Ascending aorta (tissue), 2 donors: ENCODE results near the gene ANAPC10. TPM values are rescaled to one million over a fixed set of nuclear protein-coding genes. Genes with fewer than 3 reads are reported as not detected.

ENCODE experiments used
- DNase-seq, 2 donors: peaks; one replicate each; pipeline ENCODE4 v3.0.0-alpha.2; 2019; ENCODE audit warnings: low spot score in 2 of 2
- H3K27ac ChIP-seq, 2 donors: fragments of 200-600 bp; sonication (generic); one replicate each; pipeline ENCODE4 v1.5.1; 2016 to 2017; ENCODE audit warnings: mild to moderate bottlenecking in 1 of 2
- H3K27me3 ChIP-seq: fragments of 200-600 bp; sonication (generic); one replicate; pipeline ENCODE4 v1.5.1; 2017
- H3K36me3 ChIP-seq, 2 donors: fragments of 200-600 bp; sonication (generic); one replicate each; pipeline ENCODE4 v1.5.1; 2016
- H3K4me1 ChIP-seq, 2 donors: fragments of 200-600 bp; sonication (generic); one replicate each; pipeline ENCODE4 v1.5.1; 2016 to 2017; ENCODE audit warnings: mild to moderate bottlenecking in 1 of 2
- H3K4me3 ChIP-seq, 2 donors: fragments of 200-600 bp; sonication (generic); one replicate each; pipeline ENCODE4 v1.5.1; 2016 to 2017; ENCODE audit warnings: mild to moderate bottlenecking in 1 of 2
- H3K9me3 ChIP-seq, 2 donors: fragments of 200-600 bp; sonication (generic); one replicate each; pipeline ENCODE4 v1.5.1; 2016
- intact Hi-C: fragments of 100-400 bp; cut with DNase I; formaldehyde crosslinking; loops from one replicate; pipeline ENCODE4 v1.15.1; 2023
- total RNA-seq: library from RNA; depleted of rRNA; stranded (reverse); fragments of >200 nt; gene quantifications from one replicate; pipeline ENCODE4 v1.1.0, GENCODE V29; 2016
- TF ChIP-seq, protein P1 (sequence below), 3 experiments: fragments of 200-600 bp in 2 of 3; fragments of 450-650 bp in 1 of 3; sonication (generic) in 2 of 3; IDR thresholded peaks; one replicate each; pipeline ENCODE4 v1.5.1; 2016 to 2019; ENCODE audit warnings: antibody characterized with exemption in 3 of 3, mild to moderate bottlenecking in 1 of 3, moderate library complexity in 1 of 3

ANAPC10 gene
- total RNA-seq, 1 donor from 2014 or later: 2.6 TPM

DNA sequence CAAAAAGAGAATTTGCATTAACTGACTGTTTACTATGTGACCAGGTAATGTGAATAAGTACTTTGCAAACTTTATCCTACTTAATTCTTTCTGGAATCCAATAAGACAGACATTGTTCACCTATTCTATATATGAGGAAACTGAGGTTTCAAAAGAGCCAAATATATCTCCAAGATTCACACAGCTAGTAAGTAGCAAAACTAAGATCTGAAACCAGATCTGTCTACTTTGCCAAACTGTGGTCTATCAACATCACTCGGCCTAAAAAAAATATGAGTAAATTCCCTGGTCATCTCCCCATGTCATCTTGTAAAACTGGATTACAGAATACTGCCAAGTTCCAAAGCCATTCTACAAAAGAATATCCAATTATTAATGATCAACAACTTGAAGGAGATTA is 52.8 kb downstream of the ANAPC10 start:
- intact Hi-C loops: no loop called here

GRCh38 chr4:145044341-145044740 is 53.7 kb downstream of the ANAPC10 start:
- TF ChIP-seq, protein P1, sequence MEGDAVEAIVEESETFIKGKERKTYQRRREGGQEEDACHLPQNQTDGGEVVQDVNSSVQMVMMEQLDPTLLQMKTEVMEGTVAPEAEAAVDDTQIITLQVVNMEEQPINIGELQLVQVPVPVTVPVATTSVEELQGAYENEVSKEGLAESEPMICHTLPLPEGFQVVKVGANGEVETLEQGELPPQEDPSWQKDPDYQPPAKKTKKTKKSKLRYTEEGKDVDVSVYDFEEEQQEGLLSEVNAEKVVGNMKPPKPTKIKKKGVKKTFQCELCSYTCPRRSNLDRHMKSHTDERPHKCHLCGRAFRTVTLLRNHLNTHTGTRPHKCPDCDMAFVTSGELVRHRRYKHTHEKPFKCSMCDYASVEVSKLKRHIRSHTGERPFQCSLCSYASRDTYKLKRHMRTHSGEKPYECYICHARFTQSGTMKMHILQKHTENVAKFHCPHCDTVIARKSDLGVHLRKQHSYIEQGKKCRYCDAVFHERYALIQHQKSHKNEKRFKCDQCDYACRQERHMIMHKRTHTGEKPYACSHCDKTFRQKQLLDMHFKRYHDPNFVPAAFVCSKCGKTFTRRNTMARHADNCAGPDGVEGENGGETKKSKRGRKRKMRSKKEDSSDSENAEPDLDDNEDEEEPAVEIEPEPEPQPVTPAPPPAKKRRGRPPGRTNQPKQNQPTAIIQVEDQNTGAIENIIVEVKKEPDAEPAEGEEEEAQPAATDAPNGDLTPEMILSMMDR (IDR thresholded peaks at IDR 0.05): no peak
- intact Hi-C loops: no loop called here
- no peak overlapping the region for H3K4me3 ChIP-seq
- DNase-seq: no peak
- no peak overlapping the region for H3K27ac ChIP-seq
- H3K36me3 ChIP-seq: peaks cover 0 to 4% of the 10 kb centered on the region in 2 donors
- H3K4me1 ChIP-seq: peaks cover 0 to 4% of the 10 kb centered on the region in 2 donors
- H3K27me3 ChIP-seq: no peaks in the 10 kb centered on the region
- H3K9me3 ChIP-seq: no peaks in the 10 kb centered on the region

More for the DNA sequence above, 52.8 kb downstream of the ANAPC10 start:
- H3K27me3 ChIP-seq: no peaks in the 10 kb centered on the region
- no peak overlapping the region for H3K27ac ChIP-seq
- TF ChIP-seq, protein P1 (IDR thresholded peaks at IDR 0.05): no peak
- H3K4me1 ChIP-seq: peaks cover 0 to 4% of the 10 kb centered on the region in 2 donors
- H3K36me3 ChIP-seq: peaks cover 0 to 8% of the 10 kb centered on the region in 2 donors
- no peak overlapping the region for H3K4me3 ChIP-seq
- no peak for DNase-seq
- no peaks in the 10 kb centered on the region for H3K9me3 ChIP-seq

DNA sequence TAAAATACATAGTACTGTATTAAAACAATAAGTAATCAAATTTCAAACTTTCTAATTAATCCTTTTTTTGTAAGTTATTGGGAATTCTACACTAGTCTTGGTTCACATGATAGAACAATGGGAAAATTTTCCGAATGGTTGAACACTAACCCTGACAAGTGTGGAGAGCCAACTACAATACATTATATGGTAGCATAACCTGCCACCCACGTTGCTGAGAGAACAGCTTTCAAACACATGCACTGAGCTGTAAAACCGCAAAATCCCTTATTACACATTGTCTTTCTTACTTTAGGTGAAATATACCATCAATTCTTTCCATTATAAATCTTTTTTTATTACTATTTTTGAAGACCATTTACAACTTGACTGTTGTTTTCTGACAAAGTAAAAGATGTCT is 54.7 kb downstream of the ANAPC10 start:
- no peak overlapping the region for H3K27ac ChIP-seq
- H3K9me3 ChIP-seq: no peaks in the 10 kb centered on the region
- no peaks in the 10 kb centered on the region for H3K27me3 ChIP-seq
- H3K4me1 ChIP-seq: peaks cover 0 to 4% of the 10 kb centered on the region in 2 donors
- DNase-seq: no peak
- intact Hi-C loops: no loop called here
- no peaks in the 10 kb centered on the region for H3K36me3 ChIP-seq
- H3K4me3 ChIP-seq: no peak overlapping the region
- TF ChIP-seq, protein P1 (IDR thresholded peaks at IDR 0.05): no peak

- intact Hi-C loops: no loop called here
- TF ChIP-seq, protein P1 (IDR thresholded peaks at IDR 0.05): no peak
- Histone ChIP-seq H3K36me3 (no peaks in the 10 kb centered on the region), H3K9me3 (no peaks in the 10 kb centered on the region), H3K4me3 (no peak overlapping the region), H3K4me1 (peaks cover 0 to 4% of the 10 kb centered on the region in 2 donors), H3K27me3 (no peaks in the 10 kb centered on the region), H3K27ac (no peak overlapping the region)
- no peak for DNase-seq
Observed at GRCh38 chr4:145042601-145043285, 55.3 kb downstream of the ANAPC10 start.

- DNase-seq: no peak
- intact Hi-C loops: no loop called here
- Histone ChIP-seq H3K36me3 (no peaks in the 10 kb centered on the region), H3K4me3 (no peak overlapping the region), H3K9me3 (no peaks in the 10 kb centered on the region), H3K4me1 (peaks cover 0 to 4% of the 10 kb centered on the region in 2 donors), H3K27me3 (no peaks in the 10 kb centered on the region), H3K27ac (no peak overlapping the region)
- TF ChIP-seq, protein P1 (IDR thresholded peaks at IDR 0.05): no peak
Observed at GRCh38 chr4:145041378-145041777, 56.6 kb downstream of the ANAPC10 start.
